GM12891 (cell line): ENCODE results near the gene TANGO6.

ENCODE experiments used
- PAX5 ChIP-seq: IDR thresholded peaks from 2 replicates; pipeline ENCODE4 v1.6.1; 2011; ENCODE audit warnings: low read length, moderate library complexity, mild to moderate bottlenecking; ENCODE audit not compliant: insufficient read depth, severe bottlenecking
- POLR2A ChIP-seq: IDR thresholded peaks from 2 replicates; pipeline ENCODE4 v1.6.1; 2011; ENCODE audit warnings: low read depth, low read length, control low read depth
- SPI1 ChIP-seq: IDR thresholded peaks from 2 replicates; pipeline ENCODE4 v1.6.1; 2011; ENCODE audit warnings: low read depth, low read length, control low read depth
- TAF1 ChIP-seq: IDR thresholded peaks from 2 replicates; pipeline ENCODE4 v1.6.1; 2011; ENCODE audit warnings: low read depth, low read length, control low read depth

GRCh38 chr16:69094501-69094900, 251.2 kb downstream of the TANGO6 start:
- TF ChIP-seq TAF1 = no peak
- no peak for TF ChIP-seq POLR2A
- TF ChIP-seq SPI1 = no peak
- no peak for TF ChIP-seq PAX5
